ENCODE data around the gene LRRC71.

Gene LRRC71

DNA sequence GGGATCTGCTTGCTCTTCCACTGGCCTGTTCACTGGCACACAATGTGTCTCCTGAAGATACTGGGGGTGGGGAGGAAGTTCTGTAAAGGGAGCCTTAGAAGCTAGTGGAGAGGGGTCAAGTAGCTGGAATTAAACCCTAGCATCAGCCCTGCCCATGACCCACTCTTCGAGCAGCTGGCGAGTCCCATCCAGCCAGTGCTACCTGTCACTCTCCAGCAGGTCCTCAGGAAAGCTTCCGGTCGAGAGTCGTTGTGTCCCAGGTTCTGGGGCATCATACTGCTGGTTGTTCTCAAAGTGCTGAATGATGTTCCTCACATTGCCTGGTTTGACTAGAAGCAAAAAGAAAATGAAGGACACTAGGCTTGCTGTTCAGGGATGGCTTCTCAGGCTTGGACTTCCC lies 30.9 kb downstream of the LRRC71 start:
- DNase-seq, result no peak

DNA sequence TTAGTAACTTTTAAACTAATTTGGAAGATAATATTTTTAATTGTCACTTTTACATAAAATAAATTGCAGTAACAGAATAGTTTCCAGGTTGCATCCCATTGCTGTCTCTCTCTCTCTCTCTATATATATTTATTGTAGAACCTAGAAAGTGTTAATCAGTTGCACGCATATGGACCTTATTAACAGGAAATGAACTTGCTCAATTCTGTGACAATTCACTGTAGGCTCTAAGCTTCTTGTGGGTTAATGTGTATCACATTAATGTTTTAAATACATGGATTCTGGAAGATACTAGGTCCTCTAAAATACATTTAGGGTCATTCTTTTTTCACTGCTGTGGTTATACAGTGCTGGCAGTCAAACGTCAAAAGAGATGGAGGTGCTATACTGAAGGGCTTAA lies 33.1 kb downstream of the LRRC71 start:
- no peak for DNase-seq

DNA sequence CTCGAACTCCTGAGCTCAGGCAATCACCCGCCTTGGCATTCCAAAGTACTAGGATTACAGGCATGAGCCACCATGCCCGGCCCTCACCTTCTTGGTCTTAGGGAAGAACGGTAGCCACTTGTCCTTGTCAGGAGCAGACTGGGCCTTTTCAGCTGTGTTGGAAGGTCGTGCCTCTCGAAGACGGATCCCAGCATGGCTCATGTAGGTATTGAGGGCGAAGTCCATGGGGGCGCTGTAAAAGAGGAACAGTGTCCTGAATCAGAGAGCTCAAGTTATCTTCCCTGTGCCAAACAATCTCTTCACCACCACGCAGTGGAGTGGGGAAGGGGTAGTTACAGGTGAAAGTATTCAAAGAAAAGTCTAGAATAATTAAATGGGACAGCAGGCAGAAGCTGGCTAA lies 35.9 kb downstream of the LRRC71 start:
- DNase-seq, result no peak

DNA sequence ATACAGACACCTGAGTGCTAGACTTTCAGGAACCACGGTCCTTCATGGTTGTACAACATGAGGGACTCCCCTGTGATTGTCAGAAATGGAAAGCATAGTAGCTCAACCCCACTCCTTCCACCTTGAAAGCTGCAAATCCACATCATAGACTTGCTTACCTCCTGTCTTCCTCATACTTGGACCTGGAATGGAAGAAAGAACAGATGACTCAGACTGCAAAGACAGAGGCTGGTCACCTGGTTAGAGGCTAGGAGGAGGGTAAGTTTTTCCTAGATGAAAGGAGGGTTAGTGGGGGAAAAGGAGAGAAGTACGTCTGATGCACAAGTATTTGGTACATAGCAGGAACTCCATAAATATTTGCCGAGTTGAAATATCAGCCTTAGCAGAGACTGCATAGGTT lies 37.2 kb downstream of the LRRC71 start:
- no peak for DNase-seq

- DNase-seq, result no peak
Measured at GRCh38 chr1:156958247-156958714, 37.8 kb downstream of the LRRC71 start.

- DNase-seq, result no peak
Measured at GRCh38 chr1:156959414-156959813, 39.0 kb downstream of the LRRC71 start.

DNA sequence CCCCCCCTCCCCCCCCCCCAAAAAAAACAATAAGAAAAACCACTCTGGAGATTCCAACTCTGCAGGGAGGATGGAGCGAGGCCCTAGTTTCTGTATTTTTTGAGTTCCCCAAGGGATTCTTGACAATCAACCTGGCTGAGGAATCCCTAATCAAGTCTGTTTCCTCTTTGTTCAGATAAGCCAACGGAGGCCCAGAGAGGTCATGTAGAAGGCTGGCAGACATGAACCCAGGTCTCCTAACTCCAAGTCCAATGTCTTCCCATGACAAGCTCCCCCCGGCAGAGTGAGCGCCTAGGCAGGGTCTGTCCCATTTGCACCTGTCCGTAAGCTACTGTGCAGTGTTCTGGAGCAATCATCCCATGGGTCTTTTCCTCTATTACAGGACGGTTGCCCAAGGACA lies 39.5 kb downstream of the LRRC71 start:
- DNase-seq, result no peak

- peak; percentile 75 for DNase-seq
Measured at GRCh38 chr1:156961709-156962108, 41.3 kb downstream of the LRRC71 start.

GRCh38 chr1:156963621-156964020 lies 43.2 kb downstream of the LRRC71 start:
- DNase-seq, result no peak

GRCh38 chr1:156964441-156964840 lies 44.0 kb downstream of the LRRC71 start:
- DNase-seq, result no peak

DNA sequence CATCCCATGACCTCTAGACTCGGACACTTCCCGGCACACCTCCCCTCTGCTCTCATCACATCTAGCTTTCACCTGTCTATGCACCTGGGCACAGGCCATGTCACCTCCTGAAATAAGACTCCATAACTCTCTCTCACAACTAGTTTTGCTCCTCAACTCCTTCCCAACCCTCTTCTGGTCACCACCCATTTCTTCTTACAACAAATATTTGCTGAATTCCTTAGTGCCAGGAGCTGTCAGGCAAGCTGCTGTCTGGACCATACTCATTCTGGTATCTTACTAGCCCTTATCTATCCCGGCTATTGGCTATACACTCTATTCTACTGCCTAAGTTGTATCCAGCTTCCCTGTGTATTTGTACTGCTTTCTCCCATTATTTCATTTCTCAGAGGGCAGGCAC lies 49.1 kb downstream of the LRRC71 start:
- DNase-seq, result no peak

DNA sequence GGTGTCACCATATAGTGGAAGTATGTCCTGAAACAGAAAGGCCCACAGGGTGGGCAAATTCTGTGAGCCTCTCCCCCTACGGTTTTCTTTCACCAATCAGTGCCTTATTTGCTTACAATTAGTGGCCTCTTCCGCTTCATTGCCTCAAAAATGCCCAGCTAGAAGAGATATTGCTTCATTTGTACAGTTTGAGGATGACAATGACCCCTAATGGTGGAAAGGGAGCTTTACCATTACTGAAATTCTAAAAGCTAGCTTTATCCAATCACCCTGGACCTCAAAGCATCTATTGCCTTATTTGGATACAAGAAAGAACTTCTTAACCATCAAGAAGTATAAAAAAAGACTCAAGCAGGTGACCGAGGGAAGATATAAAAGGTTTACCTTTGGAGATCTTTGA lies 49.6 kb downstream of the LRRC71 start:
- no peak for DNase-seq

- DNase-seq, result no peak
Measured at GRCh38 chr1:156973417-156973816, 53.0 kb downstream of the LRRC71 start.

DNA sequence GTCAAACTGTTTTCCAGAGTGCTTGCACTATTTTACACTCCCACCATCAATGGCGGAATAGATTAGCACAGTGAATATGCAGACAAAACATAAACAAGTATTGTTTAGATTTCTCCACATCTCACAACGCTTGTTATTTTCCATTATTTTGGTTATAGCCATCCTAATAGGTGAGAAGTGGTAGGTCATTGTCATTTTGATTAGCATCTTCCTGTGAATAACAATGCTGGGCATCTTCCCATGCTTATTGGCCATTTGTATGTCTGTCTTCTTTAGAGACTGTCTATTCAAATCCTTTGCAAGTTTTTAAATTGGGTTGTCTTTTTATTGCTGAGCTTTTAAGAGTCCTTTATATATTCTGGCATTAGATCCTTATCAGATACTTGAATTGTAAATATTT lies 54.7 kb downstream of the LRRC71 start:
- DNase-seq, result no peak

DNA sequence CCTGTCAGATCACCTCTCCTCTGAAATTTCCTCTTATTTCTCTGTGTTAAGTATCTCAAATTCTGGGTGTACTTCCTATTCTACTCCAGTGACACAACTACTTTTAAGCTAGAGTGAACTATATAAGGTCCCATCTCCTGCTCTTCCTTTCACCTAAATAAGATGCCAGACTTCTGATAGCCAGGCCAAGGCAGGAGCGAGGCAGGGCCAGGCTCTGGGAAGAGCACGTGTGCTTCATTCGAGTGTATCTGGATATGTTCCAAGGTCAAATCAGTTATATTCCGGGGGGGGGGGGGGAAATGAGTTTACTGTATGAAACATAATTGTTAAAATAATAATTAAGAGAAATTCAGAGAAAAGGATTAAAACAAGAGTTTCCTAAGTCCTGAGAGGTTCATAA lies 60.1 kb downstream of the LRRC71 start:
- no peak for DNase-seq
